HG03558 (cell line): ENCODE results near the gene ZNF491.
"Not testable (repeated sequence)": the region's sequence is repeated elsewhere in the genome, so short reads cannot be mapped to it uniquely, and the experiment has no call there.

Source experiments
- ATAC-seq: cut with Tn5 transposase; IDR thresholded peaks from one replicate; pipeline ENCODE4 v1.9.1; 2021; ENCODE audit warnings: moderate number of reproducible peaks; ENCODE audit not compliant: unreplicated experiment; ENCODE audit errors: extremely low read depth

ZNF491 gene

DNA sequence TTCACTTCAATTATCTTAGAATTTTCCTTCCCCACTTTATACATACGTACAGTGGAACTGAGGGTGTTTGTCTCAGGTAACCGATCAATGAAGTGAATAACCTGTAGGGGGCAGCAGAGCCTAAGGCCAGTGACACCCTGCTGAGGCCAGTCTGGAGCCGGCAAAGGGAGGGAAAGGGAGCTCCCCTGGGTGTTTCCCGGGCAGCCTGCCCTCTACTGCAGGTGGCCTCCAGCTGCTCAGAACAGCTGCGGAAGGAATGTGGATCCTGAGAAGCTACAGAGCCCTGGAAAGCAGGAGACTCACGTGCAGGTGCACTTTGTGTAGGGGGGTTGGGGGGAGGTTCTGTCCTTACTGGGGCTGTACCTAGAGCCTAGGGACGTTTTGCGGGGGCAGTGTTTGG lies 832 bp upstream of the ZNF491 start:
- peak; percentile 55 for ATAC-seq

GRCh38 chr19:11806354-11807098 lies 8.2 kb downstream of the ZNF491 start:
- no peak for ATAC-seq

- ATAC-seq = no peak
Observed at GRCh38 chr19:11807099-11807380, 8.7 kb downstream of the ZNF491 start.

- ATAC-seq = no peak
Observed at GRCh38 chr19:11813703-11814028, 15.3 kb downstream of the ZNF491 start.

DNA sequence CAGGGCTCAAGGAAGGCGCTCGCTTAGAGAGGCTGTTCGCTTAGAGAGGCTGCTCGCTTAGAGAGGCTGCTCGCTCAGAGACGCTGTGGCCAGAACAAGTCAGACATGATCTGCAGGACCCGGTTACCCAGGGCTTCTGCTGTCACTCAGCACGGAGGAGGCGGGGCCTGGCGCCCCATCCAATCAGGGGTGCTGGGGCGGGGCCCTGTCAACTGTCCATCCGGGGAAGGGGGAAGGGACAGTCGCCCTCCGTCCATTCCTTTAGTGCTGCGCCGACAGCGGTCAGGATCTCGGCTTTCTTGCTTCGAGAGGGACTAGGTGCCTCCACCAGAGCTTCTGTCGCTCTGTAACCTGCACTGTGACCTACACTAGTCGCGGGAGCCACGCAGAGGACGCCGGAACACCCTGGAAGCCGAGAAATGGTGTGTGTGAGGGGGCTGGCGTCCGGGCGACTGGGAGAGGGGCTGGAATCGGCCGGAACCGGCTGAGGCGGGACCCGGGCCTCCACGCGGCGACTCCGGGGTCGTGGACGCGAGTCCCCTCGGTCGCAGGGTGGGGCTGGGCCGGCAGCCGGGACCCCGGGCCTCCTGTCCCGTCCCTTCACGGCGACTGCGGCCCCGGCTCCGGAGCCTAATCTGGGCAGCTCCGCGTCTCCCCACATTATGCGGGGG lies 15.8 kb downstream of the ZNF491 start, which contains the start of gene ZNF440:
ZNF440 (plus strand) TSS at position 245 of the 671 bp plus-strand sequence; CDS start at position 420, 175 bp downstream.
- no peak for ATAC-seq

GRCh38 chr19:11814700-11815035 lies 16.3 kb downstream of the ZNF491 start:
- ATAC-seq = no peak

DNA sequence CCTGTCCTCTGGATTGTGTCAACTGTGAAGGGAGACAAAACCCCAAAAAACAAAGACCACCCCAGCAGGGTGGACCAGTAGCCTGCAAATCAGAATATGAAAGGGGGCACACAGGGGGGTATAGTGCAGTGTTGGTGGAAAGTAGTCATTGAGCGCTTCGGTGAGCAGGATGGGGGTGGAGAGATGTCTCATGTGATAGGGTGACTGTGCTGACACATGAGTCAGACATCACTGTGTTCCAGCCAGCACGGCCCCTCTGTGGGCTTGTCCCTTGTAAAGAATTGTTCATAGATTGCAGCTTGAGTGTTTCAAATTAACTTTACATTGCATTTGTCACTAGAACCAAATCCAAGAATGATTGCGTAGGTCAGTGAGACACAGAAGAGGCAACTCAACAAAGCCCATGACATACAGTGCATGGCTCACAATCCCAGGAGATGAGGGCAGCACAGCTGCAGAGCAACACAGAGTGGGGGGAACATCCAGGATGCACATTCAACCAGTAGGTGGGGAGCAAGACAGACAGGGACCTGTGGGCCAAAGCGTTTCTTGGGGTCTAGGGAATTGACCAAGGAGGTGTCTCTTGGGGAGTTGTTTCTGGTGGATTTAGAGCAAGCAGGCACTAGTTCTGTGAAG lies 23.3 kb downstream of the ZNF491 start:
- ATAC-seq = no peak

DNA sequence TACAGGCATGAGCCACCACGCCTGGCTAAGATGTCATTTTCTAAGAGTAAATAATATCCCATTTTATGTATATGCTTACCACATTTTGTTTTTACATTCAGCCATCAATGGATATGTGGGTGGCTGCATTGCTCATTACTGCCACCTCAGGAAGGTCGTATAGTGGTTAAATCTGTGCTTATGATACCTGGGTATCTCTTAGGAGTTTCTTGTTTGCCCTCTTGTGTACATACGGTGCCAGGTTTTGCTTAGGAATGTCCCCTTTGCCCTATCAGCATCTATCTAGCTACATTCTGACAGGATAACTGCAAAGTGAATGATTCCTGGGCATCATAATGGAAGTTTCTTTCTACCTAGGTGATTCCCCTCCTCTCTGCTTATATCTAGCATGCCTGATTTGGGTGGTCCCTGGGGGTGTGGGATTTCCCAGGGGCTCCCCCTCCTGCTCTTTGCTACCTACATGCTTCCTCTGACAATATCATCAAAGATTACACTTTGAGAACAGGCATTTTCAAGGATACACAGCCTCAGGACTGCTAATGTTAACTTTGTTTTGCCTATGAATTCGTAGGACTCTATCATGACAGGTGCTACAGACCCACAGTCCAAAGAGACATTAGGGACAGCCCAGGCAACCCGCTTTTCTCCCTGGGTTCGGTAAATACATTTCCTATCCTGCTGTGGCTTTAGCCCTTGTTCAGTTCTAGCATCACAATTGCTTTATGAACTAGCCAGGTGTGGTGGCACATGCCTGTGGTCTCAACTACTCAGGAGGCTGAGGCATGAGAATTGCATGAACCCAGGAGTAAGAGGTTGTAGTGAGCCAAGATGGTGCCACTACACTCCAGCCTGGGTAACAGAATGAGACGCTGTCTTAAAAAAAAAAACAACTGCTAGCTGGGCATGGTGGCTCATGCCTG lies 30.9 kb downstream of the ZNF491 start:
- ATAC-seq = not testable (repeated sequence)

DNA sequence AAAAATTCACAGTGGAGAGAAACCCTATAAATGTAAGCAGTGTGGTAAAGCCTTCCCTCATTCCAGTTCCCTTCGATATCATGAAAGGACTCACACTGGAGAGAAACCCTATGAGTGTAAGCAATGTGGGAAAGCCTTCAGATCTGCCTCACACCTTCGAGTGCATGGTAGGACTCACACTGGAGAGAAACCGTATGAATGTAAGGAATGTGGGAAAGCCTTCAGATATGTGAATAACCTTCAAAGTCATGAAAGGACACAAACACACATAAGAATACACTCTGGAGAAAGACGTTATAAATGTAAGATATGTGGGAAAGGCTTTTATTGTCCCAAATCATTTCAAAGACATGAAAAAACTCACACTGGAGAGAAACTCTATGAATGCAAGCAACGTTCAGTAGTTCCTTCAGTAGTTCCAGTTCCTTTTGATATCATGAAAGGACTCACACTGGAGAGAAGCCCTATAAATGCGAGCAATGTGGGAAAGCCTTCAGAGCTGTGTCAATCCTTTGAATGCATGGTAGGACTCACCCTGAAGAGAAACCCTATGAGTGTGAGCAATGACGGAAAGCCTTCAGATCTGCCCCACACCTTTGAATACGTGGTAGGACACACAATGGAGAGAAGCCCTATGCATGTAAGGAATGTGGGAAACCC lies 34.1 kb downstream of the ZNF491 start:
- no peak for ATAC-seq

DNA sequence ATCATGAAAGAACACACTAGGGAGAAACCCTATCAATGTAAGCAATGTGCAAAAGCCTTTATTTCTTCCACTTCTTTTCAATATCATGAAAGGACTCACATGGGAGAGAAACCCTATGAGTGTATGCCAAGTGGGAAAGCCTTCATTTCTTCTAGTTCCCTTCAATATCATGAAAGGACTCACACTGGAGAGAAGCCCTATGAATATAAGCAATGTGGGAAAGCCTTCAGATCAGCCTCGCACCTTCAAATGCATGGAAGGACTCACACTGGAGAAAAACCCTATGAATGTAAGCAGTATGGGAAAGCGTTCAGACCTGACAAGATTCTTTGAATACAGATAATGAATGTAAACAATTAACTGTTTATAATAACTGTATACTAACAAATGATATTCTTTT lies 35.2 kb downstream of the ZNF491 start:
- no peak for ATAC-seq

- not testable (repeated sequence) for ATAC-seq
Observed at GRCh38 chr19:11835626-11836066, 37.3 kb downstream of the ZNF491 start.

DNA sequence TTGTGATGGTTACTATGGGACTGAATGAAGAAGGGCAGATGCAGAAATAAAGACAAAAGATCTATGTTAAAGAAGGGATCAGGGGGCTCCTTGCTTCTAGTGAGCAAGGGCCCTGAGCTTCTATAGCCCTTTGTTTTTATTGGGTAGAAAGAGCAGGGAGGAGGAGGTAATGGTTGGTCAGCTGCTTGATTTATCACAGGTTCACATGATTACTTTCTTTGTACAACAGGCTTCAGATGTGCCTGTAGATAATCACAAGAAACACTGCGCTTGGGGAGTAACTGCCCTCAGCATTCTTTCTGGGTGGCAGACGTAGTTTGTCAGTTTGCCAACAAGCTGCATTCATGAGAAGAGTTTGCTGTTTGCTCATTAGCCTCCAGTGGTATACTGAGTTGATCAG lies 45.4 kb downstream of the ZNF491 start:
- ATAC-seq = no peak

- not testable (repeated sequence) for ATAC-seq
Observed at GRCh38 chr19:11847615-11848014, 49.3 kb downstream of the ZNF491 start.

- ATAC-seq = no peak
Observed at GRCh38 chr19:11848200-11848593, 49.9 kb downstream of the ZNF491 start.

DNA sequence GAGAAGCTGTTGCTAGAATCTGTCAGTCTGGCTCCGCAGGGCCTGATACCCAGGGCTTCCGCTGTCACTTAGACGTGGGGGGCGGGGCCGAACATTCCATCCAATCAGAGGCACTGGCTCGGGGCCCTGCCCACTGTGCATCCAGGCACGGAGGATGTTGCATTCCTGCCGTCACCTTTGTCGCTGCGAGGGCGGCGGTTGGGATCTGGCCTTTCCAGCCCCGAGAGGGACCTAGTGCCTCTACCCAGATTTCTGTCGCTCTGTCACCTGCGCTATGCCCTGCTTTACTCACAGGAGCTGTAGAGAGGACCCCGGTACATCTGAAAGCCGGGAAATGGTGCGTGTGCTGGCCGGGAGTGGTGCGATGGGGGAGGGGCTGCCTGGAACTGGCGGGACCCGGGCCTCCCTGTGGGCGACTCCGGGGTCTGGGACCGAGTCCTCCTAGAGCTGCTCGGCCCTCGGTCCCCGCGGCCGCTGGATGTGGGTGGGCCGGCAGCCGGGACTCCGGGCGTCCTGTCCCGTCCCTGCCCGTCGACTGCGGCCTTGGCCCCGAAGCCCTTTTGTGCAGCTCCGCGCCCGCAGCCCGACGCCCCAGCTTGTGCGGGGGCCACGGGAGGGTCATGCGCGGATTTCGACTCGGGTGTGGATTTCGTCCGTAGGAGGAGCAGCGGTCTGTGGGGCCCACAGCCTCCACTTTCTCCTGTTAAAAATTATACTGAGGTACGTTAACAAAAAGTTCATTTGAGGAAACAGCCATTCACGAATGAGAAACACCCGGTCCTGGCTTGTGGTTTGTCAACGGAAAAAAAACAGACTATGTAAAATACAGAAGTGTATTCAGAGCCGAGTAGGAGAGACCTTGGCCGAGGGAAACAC lies 50.5 kb downstream of the ZNF491 start, which contains the start of gene ZNF439:
ZNF439 (plus strand) TSS at position 133 of the 876 bp plus-strand sequence; CDS start at position 275, 142 bp downstream.
- ATAC-seq = no peak

DNA sequence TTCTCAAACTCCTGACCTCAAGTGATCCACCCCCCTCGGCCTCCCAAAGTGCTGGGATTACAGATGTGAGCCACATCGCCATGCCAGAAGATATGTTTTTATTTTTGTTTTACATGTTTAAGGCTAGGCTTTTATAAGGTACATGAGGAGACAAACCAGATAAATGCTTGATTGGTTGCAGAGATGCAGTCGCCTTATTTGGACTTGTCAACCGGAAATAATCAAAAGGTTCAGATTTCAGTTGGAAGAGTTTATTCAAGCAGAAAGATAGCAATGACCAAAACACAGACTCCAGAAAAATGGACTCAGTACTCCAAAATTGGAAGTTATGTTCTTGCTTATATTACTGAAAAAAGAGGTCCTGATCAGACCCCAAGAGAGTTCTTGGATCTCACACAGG lies 52.0 kb downstream of the ZNF491 start:
- ATAC-seq = not testable (repeated sequence)

DNA sequence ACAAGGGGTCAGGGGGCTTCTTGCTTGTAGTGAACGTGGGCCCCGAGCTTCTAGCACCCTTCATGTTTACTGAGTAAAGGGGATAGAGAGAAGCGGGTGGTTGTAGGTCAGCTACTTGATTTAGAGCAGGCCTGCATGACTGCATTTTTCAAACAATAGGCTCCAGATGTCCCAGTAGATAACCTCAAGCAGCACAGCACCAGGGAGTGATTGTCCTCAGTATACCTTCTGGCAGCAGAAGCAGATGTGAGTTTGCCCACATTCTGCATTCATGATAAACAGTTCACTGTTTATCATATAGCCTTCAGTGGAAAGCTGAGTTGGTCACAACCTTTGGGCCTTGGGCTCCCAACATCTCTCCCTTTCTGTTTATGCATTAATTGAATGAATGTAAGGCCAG lies 55.0 kb downstream of the ZNF491 start:
- ATAC-seq = no peak

- no peak for ATAC-seq
Observed at GRCh38 chr19:11856596-11857250, 58.4 kb downstream of the ZNF491 start.
